ENCODE data around the gene PRDM10.
A peak's percentile ranks its signal among the peaks of the same experiment; 100 is the strongest.
"Not testable (repeated sequence)": the region's sequence is repeated elsewhere in the genome, so short reads cannot be mapped to it uniquely, and the experiment has no call there.

PRDM10 gene

DNA sequence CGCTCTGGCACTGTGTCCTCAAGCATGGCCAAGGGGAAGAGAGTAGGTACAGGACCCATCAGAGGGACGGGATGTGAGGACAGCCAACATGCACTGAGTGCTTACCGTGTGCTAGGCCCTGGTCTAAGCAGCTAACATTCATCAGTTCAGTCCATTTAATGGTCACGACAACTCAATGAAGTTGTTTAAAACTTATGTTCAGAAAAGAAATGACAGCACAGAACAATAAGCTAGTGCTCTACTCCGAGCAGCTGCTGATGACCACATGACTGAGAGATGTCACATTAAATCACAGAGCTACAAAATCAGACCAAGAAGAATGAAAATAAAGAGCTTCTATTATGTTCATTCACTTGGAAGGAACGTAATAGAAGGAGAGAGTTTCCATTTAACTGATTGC, 26.3 kb downstream of the PRDM10 start:
- DNase-seq (ENCODE audit: low spot score), result peak; percentile 35

DNA sequence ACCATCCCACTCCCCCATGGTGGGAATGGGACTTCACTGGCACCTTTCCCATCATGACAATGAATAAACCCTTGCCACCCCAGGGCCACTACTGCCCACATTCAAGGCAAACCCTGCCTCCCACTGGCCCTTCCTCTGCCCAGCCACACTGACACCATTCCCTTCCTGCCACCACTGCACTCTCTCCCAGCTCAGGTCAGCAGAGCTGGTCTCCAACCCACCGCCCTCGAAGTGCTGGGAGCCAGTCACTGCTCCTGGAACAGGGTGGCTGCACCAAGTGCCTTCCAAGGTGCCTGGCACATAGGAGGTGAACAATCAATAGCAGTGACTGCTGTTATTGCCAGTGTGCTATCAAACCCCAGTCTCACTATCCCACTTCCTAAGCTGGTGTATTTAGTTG, 27.1 kb downstream of the PRDM10 start:
- no peak for DNase-seq (ENCODE audit: low spot score)

DNA sequence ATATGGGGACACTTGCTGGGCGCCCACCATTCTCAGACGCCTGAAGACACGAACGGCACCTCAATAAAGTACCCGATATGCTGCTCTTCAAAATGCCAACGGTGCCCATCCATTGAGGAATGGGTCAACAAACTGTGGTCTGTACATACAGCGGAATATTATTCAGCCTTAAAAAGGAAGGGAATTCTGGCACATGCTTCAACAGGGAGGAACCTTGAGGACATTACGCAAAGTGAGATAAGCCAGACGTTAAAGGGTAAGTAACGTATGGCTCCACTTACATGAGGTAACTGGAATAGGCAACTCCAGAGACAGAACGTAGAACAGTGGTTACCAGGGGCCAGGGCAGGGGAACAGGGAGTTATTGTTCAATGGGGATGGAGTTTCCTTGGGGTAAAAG, 28.0 kb downstream of the PRDM10 start:
- DNase-seq (ENCODE audit: low spot score), result no peak

DNA sequence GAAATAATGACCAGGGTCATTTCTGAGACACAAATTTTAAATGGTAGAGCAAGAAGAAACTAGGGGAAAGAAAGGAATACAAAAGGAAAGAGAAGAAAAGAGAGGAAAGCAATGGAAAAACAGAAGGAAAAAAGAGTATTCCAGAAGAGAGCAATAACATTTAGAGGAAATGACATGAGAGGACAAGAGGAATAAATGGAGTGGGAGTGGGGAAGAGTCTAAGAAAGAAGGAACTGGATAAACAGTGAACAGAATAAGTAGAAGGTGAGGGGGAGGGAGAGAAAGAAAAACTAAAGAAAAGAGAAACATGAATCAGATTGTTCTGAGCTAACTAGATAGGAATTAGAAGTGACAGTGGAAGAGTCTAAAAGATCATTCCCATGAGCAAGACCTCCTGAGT, 28.4 kb downstream of the PRDM10 start:
- DNase-seq (ENCODE audit: low spot score), result no peak

DNA sequence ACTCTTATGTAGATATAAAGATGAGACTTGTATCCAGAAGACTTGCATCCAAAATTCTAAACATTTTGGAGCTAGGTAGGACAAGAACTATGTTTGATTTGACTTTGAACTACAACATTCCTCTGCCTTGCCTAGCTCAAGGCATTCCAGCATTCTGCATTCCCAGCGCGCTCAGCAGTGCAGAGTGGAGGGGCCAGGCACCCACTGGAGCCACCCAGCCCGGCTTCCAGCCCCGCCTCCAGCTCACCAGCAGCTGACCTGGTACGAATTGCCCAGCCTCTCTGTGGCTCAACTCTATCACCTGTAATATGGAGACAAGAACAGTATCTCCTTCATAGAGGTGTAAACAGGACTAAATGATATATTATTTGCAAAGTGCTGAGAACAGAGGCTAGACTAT, 28.8 kb downstream of the PRDM10 start:
- no peak for DNase-seq (ENCODE audit: low spot score)

DNA sequence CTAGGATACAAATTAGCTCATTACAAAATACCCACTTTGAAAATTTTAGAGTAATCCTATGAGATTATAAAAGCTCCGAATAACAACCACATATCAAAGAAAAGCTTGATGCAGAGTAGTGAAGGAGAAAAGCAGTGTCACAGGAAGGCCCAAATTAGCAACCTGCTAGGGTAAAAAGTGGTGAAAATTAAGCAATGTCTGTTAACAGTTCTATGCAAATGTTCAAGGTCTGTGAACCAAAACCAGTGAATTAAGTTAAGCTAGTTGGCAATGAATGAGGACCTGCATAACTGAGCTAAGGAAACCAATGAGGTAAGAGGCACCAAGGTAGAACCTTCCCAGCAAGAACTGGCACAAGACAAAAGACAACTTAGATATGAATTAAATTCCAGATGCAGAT, 29.6 kb downstream of the PRDM10 start:
- no peak for DNase-seq (ENCODE audit: low spot score)

DNA sequence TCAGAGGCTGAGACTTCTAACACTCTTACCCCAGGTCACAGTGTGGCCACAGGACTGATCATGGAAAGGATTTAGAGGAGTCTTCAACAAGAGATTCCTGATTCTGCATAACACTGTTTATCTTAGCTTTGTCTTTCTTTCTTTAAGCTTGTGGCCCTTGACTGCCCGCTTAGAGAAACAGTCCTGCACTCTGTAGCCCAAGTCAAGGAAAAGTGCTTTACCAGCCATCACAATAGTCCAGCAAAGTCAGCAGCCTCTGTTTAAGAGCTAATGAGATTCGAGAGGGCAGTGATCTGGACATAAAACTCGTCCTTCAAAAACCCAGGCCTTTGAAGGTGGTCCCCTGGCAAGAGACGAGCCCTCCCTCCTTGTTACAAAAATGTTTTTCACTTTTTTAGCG, 30.0 kb downstream of the PRDM10 start:
- no peak for DNase-seq (ENCODE audit: low spot score)

DNA sequence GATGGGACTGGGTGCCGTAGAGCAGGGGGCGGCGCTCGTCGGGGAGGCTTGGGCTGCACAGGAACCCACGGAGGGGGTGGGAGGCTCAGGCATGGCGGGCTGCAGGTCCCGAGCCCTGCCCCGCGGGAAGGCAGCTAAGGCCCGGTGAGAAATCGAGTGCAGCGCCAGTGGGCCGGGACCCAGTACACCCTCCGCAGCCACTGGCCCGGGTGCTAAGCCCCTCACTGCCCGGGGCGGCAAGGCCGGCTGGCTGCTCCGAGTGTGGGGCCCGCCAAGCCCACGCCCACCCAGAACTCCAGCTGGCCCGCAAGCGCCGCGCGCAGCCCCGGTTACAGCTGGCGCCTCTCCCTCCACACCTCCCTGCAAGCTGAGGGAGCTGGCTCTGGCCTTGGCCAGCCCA, 30.8 kb downstream of the PRDM10 start:
- DNase-seq (ENCODE audit: low spot score), result not testable (repeated sequence)

DNA sequence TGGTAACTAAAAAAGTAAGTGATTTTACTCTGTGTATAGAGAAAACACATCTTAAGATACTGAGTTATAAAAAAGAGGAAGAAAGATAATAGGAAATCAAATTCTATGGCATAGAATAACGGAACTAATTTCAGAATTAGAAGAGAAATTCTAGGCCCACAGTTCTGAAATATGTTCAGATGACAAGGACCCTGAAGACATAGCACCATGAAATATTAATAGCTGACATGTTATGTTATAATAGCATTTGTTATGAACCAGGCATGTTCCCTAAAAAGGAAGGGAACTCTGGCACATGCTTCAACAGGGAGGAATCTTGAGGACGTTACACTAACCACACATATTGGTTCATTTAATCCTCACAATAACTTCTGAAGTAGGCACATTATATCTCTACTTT, 32.7 kb downstream of the PRDM10 start:
- no peak for DNase-seq (ENCODE audit: low spot score)

DNA sequence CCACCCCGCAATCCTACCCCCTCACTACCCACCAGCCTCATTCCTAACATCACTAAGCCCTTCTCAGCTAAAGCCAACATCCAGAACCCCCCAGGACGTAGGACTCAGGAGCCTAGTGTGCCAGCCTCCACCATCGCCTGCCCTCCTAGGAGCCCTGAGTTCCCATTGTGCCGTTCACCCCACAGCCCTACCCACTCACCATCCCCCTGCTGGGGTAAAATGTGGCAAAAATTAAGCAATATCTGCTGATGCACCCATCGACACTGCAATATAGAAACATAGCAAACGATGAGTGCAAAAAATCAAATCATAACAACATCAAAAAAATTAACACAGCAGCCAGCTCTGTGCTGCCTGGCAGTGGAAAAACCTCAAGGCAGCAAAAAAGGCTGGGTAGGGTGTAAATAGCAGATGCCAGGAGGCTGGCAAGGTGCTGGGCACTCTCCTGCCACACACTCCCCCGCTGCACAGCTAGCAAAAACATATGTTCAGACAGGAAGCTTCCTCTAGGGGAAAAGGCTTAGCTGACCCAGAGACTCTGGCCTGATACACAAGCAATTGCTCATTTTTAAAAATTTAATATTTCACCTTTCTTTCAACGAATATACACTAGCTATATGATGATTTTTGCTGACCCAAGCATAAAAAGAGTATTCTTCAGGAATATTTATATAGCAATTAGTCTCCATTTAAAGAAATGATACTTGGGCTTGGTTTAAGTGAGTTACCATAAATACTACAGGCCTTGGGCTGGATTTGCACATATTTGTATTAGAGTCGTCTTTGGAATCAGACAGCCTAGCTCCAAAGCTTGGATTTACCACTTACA, 33.8 kb downstream of the PRDM10 start:
- peak; percentile 13 for DNase-seq (ENCODE audit: low spot score)

DNA sequence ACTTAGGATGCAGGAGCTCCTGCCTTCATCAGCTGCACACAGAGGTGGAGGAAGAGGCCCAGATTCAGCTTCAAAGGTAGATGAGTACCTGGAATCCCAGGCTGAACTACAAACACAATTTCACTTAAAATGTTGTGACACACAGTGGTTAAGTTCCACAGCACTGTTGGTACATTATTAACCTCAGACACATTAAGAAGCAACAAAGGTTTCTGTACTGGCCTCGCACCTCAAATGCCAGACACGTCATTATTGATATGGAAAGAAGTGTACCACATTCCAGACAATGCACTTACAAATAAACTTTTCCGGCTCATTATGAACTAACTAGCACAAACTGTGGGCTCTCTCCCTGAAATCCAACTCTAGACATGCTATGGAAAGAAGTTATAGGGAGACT, 34.6 kb downstream of the PRDM10 start:
- DNase-seq (ENCODE audit: low spot score), result no peak

DNA sequence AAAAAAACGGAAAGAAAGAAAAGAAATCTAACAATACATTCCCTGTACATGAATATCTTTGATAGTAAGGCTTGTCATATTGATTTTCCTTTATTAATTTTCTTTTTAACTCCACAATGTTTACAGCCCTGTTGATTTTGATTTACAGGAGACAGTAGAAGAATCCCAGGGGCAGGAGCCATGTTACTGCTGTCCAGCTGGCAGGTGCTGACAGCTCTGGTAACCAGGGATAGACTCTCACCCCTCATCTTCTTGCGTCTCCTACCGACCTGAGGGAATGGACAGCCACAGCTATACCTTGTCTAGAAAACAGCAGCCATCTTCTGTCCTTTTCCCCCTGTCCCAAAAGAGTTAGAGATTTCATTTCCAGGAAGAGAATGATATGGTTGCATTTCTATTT, 37.4 kb downstream of the PRDM10 start:
- DNase-seq (ENCODE audit: low spot score), result no peak

DNA sequence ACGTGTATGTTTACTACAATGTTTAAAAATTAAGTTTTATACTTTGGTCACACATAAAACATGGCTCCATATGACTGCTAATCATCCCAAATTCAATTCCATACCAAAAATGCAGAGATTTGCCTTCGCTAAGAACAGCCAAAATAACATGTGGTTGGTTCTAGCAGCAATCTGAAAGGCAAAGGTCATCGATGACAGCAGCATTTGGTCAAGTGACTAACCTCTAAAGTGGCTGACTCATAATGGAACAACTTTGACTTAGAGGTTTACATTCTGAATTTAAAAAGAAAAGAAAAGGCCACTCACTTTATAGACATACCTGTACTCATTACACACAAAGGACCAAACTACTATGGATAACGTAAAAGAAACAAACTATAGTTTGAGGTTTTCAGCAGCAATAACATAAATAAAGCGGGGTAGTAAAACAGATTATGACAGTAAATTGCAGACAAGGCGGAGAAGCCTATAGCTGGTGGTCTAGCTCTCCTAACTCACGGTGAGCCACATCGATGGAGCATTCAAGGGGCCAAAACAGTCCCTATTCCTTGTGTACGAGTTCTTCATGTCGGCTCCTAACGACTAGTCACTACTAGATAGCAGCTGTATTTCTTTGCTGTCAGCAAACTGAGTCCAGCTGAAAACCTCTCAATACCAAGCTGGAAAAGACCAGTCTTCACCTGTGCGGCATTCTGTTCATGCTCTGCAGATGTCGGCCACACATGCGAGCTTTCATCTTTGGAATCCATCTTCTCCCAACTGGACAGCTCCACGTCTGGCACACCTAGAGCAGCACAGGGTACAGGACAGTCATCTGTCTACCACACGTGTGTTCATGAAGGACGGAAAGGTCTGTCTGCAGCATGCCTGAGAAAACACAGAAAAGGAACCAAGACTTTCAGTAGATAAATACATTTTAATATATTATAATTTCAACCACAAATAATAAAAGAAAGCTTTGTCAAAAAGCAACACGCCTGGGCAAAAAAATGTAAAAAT, 42.1 kb downstream of the PRDM10 start:
- DNase-seq (ENCODE audit: low spot score), result no peak

DNA sequence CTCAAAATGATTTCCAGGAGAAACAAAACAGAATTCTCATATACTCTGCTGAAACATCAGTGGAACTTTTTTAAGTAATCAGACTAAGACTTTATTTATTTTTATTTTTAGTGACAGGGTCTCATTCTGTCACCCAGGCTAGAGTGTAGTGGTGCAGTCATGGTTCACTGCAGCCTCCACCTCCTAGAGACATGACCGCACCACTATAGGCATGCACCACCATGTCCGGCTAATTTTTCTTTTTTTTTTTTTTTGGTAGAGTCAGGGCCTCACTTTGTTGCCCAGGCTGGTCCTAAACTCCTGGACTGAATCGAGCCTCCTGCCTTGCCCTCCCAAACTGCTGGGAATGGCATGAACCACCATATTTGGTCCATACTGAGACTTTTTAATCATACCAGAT, 42.9 kb downstream of the PRDM10 start:
- DNase-seq (ENCODE audit: low spot score), result no peak

DNA sequence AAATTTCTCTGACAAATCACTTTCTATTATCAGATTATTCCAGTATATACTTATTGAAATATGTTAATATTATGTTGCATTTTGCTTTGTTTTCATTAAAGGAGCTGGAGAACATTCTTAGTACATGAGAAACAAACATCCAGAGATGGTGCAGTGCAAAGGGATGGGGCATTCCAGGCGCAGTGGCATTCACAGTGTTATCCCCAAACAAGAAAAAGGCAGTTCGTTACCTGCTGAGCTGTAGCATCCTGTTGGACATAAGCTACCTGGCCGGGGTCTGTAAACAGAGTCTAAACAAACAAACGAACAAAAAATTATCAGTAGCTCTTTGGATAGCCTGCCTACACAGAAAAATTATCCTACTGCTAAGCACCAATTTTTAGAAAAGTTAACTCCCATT, 47.4 kb downstream of the PRDM10 start:
- DNase-seq (ENCODE audit: low spot score), result no peak

DNA sequence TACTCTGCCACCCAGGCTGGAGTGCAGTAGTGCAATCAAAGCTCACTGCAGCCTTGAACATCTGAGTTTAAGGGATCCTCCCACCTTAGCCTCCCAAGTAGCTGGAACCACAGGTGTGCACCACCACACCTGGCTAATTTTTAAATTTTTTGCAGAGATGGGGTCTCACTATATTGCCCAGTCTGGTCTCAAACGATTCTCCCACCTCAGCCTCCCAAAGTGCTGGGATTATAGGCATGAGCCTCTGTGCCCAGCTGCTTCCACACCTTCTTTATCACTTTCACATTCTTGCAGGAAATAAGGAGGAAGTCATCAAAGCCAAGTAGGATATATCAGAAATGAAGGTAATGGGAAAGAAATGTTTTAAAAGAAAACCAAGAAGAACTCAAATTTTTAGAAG, 47.9 kb downstream of the PRDM10 start:
- DNase-seq (ENCODE audit: low spot score), result not testable (repeated sequence)

DNA sequence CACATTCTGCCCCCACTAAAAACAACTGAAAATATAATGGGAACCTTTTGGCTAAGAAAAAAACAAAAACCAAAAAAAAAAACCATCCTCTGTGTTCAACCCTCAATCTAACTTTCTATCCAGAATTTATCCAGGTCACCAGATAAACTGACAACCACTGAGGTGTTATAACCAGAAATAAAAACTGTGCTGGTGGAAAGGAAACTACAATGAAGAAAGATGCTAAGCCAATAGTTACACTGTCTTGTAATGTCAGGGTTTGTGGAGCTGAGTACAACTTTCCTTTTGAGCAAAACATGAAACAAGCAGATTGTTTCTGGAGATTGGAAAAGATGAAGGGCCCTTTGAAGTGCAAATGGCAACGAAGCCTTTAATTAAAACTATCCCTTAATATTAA, 50.8 kb downstream of the PRDM10 start:
- DNase-seq (ENCODE audit: low spot score), result no peak

DNA sequence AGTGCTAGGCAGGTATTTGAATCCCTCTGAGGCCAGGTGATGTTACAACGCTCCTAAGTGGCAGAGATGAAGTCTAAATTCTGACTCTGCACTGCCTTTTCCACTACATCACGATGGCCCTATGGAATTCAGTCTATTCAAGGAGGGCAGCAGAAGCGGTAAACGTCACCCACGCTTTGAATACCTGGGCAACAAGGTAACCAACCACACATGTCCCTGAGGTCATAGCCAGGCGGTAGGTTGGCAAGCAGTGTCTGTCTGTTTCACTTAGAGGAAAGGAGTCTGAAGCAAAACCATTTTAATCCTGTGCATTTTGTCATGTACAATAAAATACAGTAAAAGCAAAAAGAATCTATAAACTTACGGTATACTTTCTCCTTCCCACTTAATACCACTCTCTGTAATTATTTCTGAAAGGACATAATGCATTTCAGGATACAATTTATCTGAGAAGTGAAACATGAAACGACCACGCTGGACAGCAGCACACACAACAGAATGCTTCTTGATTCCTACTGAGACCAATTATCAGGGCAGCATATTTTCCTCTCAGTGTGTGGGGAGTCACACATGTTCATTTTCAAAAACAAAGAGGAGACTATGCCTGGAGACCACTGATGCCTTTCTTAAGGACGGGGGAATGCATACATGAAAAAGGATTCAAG, 51.3 kb downstream of the PRDM10 start:
- no peak for DNase-seq (ENCODE audit: low spot score)

DNA sequence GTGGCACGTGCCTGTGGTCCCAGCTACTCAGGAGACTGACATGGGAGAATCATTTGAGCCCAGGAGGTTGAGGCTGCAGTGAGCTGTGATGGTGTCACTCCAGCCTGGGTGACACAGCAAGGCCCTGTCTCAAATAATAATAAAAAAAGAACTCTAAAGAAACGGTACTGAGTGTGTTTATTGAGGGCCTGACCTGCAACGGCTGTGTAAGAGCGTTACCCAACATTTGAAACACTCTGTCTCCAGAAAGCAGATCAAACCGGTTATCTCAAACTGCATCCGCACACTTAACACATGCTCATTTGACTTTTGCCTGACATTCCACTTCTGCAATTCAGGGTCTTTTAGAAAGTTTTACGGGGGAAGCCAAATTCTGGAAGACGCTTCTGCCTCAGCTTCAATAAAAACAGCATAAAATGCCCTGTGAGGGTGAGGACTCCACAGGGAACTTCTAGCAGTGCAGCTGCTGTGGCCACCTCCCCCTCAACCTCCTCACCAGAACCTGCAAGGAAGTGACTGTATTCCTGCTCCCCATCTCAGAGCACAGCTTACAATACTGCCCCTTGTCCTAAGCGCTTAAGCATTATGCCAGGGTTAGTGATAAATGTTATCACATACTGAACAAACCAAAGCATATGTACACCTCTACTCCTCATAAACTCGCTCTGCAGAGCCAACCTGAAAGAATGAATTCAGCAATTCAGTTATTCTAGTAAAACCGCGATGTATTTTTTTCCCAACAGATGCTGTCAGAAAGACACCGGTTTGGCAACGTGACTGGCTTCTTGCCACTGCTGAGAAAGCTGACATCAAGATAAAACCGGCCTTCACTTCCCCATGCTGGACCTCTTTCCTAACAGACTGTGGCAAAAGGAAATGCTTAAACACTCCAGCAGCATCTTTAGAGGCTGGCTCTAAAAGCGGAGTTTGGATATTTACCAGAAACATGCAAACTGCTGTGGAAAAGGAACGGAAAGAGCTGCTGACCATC, 52.2 kb downstream of the PRDM10 start:
- peak; percentile 69 for DNase-seq (ENCODE audit: low spot score)

DNA sequence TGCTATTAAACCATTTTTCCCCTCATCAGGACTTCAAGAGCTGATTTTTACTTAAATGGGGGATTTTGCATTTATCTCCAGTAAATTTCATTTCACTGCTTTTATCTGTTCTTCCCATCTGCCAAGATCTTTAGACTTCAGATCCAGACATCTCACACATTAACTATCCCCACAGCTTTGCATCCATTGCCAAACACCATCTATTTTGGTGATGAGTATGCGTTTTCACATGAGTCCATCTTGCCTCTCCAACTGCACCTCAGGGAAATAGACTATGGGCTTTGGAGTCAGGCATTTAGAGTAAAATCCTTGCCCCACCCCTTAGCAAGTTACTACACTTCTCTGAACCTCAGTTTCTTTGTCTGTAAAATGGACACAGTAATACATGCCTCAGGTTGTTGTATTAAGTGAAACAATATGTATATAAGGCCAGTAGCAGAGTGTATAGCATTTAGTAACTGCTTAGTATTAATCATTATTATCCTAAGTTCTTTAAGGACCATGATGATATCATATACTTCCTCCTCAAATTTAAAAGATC, 53.6 kb downstream of the PRDM10 start:
- no peak for DNase-seq (ENCODE audit: low spot score)

DNA sequence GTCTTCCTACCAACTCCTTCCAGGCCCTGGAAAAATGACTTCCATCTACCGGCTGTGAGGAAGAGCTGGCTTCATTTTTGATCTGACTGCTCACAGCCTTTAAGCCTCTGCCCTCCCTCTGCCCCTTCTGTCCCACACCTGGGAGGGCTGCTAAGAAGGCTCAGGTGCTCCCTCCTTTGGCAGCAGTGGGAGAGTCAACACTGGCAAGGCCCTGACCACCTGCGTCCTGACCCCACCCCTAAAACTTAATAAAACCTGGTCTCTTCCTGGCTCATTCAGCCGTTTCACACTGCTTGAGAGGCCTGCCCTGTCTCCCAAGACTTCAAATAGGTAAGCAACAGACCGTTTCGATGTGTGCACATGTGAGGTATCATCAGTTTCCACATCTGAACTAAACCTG, 55.2 kb downstream of the PRDM10 start:
- no peak for DNase-seq (ENCODE audit: low spot score)

Data from Ammon's horn (tissue), 1 donor.